ENCODE measurements around the gene HSPB8. TPM values are rescaled to one million over a fixed set of nuclear protein-coding genes. Genes with fewer than 3 reads are reported as not detected.
"Not testable (repeated sequence)": the region's sequence is repeated elsewhere in the genome, so short reads cannot be mapped to it uniquely, and the experiment has no call there.

Gene HSPB8
- total RNA-seq, 1 donor from 2014 or later: not detected

DNA sequence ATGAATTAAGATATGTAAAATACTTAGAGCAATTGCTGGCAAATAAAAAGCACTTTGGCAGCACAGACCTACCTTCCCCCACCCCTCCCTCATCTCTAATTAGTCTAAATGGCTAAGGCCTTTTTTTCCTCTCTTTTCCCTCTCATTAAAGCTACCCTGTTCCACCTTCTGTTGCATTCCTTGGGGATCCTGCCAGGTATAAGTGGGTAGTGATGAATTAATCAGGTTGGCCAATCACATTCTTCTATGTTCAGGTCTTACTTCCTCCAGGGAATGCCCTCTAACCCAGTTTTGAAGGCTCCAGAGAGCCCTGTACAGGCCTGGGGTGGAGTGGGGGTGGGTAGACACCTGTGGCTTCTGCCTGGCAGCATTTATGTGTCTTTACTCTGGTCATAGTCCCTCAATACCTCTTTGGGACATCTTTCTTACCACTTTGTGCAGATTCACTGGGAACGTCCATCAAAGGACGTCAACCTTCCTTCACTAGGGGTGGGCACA lies 28.4 kb downstream of the HSPB8 start:
- POLR2A ChIA-PET: no interaction called here
- no peak for DNase-seq
- TF ChIP-seq, protein P1, sequence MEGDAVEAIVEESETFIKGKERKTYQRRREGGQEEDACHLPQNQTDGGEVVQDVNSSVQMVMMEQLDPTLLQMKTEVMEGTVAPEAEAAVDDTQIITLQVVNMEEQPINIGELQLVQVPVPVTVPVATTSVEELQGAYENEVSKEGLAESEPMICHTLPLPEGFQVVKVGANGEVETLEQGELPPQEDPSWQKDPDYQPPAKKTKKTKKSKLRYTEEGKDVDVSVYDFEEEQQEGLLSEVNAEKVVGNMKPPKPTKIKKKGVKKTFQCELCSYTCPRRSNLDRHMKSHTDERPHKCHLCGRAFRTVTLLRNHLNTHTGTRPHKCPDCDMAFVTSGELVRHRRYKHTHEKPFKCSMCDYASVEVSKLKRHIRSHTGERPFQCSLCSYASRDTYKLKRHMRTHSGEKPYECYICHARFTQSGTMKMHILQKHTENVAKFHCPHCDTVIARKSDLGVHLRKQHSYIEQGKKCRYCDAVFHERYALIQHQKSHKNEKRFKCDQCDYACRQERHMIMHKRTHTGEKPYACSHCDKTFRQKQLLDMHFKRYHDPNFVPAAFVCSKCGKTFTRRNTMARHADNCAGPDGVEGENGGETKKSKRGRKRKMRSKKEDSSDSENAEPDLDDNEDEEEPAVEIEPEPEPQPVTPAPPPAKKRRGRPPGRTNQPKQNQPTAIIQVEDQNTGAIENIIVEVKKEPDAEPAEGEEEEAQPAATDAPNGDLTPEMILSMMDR (IDR thresholded peaks at IDR 0.05): no peak
- Mint-ChIP-seq H3K4me1 (no peaks in the 10 kb centered on the region), H3K36me3 (ENCODE audit: low read depth) (no peaks in the 10 kb centered on the region), H3K27ac (no peak overlapping the region), H3K9me3 (no peaks in the 10 kb centered on the region), H3K27me3 (no peaks in the 10 kb centered on the region), H3K4me3 (no peak overlapping the region)
- intact Hi-C loops (cut with micrococcal nuclease): no loop called here
- CTCF ChIA-PET: no interaction called here
- ATAC-seq (ENCODE audit: low read depth): no peak

DNA sequence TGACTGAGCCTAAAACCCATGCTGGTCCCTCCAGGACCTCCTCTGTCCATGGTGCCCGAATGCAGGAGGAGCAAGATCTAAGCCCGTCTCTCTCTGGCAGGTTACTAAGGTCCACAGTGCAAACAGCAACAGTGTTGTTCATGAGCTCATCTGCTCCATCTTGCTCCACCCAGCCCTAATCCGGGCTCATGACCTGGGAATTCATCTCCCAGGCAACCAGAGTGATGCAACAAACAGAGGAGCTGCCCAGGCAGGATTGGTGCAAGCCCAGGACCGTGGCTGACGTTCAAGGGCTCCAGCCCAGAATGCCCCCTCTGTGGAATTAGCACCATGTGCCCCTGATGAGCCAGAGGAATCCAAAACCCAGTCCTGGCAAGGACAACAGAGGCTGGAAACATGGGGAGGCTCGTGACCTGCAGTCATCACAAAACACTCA lies 29.9 kb downstream of the HSPB8 start:
- DNase-seq: no peak

DNA sequence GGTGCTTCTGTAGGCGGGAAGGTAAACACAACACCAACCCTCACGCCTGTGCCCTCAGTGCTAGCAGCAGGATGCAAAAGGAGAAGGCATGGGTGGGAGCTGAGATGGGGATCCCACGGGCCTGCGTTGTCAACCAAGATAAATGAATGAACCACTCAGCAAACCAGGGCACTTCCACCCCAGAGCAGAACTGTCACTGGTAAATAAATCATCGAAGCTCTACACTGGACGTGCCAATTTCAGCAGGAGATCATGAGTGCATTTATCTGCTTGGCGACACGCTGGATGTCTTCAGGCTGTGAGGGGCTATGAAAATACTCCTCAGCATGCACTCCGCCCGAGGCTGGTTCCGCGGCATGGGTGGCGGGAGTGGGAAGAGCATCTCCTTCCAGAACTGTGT lies 33.2 kb downstream of the HSPB8 start:
- CTCF ChIA-PET: no interaction called here
- ATAC-seq (ENCODE audit: low read depth) (no peak), DNase-seq (no peak)
- POLR2A ChIA-PET: no interaction called here
- TF ChIP-seq, protein P1 (IDR thresholded peaks at IDR 0.05): no peak
- H3K4me3 Mint-ChIP-seq: no peak overlapping the region
- H3K36me3 Mint-ChIP-seq (ENCODE audit: low read depth): no peaks in the 10 kb centered on the region
- H3K9me3 Mint-ChIP-seq: no peaks in the 10 kb centered on the region
- H3K4me1 Mint-ChIP-seq: no peaks in the 10 kb centered on the region
- H3K27me3 Mint-ChIP-seq: no peaks in the 10 kb centered on the region
- H3K27ac Mint-ChIP-seq: no peak overlapping the region
- intact Hi-C loops (cut with micrococcal nuclease): no loop called here

More for the DNA sequence above, 29.9 kb downstream of the HSPB8 start:
- Mint-ChIP-seq H3K27ac (no peak overlapping the region), H3K36me3 (ENCODE audit: low read depth) (no peaks in the 10 kb centered on the region), H3K4me3 (no peak overlapping the region), H3K27me3 (no peaks in the 10 kb centered on the region), H3K4me1 (no peaks in the 10 kb centered on the region), H3K9me3 (no peaks in the 10 kb centered on the region)
- POLR2A ChIA-PET: no interaction called here
- intact Hi-C loops (cut with micrococcal nuclease): no loop called here
- CTCF ChIA-PET: no interaction called here
- ATAC-seq (ENCODE audit: low read depth): no peak
- TF ChIP-seq, protein P1 (IDR thresholded peaks at IDR 0.05): no peak

DNA sequence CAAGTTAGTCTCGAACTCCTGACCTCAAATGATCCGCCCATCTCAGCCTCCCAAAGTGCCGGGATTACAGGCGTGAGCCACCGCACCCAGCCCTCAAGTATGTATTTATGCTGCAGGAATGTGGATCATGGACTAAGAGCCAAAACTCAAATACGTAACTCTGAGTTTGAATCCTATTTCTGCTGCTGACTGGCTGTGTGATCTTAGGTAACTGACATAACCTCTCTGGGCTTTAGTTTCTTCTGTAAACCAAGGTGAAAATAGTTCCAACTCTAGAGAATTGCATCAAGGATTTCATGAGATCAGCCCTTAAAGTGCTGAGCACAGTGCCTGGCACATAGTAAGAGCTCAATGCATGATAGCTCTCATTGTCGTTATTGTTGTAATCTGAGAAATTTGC lies 37.4 kb downstream of the HSPB8 start:
- Mint-ChIP-seq H3K36me3 (ENCODE audit: low read depth) (no peaks in the 10 kb centered on the region), H3K27me3 (peaks cover 4% of the 10 kb centered on the region), H3K27ac (no peak overlapping the region), H3K9me3 (no peaks in the 10 kb centered on the region), H3K4me3 (no peak overlapping the region), H3K4me1 (no peaks in the 10 kb centered on the region)
- DNase-seq (no peak), ATAC-seq (ENCODE audit: low read depth) (no peak)
- CTCF ChIA-PET: no interaction called here
- intact Hi-C loops (cut with micrococcal nuclease): no loop called here
- TF ChIP-seq, protein P1 (IDR thresholded peaks at IDR 0.05): no peak
- POLR2A ChIA-PET: no interaction called here

DNA sequence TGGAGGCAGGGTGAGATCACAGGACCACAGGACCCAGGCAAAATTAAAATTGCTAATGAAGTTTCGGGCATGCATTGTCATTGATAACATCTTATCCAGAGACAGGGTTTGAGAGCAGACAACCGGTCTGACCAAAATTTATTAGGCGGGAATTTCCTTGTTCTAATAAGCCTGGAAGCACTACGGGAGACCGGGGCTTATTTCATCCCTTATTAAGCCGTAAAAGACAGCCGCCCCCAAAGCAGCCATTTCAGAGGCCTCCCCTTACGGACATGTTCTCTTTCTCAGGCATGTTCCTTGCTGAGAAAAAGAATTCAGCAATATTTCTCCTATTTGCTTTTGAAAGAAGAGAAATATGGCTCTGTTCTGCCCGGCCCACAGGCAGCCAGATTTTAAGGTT lies 40.1 kb downstream of the HSPB8 start:
- ATAC-seq (ENCODE audit: low read depth); H3K4me3 Mint-ChIP-seq; H3K9me3 Mint-ChIP-seq; H3K36me3 Mint-ChIP-seq (ENCODE audit: low read depth); DNase-seq; H3K4me1 Mint-ChIP-seq; POLR2A ChIA-PET; H3K27me3 Mint-ChIP-seq; intact Hi-C loops (cut with micrococcal nuclease); CTCF ChIA-PET; H3K27ac Mint-ChIP-seq: not testable (repeated sequence)

Measured in activated B cell treated with CpG ODN at 0.5 μM for 24 hours (primary cell).